NCI-H1048 (cell line): ENCODE measurements around the gene SMYD3.

Experiments
- DNase-seq: peaks from one replicate; lab custom pipeline; 2025; lab: John Stamatoyannopoulos, UW

Gene SMYD3

GRCh38 chr1:245901565-245901964, 605.5 kb downstream of the SMYD3 start:
- no peak for DNase-seq

- no peak for DNase-seq
Measured at GRCh38 chr1:245901037-245901436, 606.0 kb downstream of the SMYD3 start.

DNA sequence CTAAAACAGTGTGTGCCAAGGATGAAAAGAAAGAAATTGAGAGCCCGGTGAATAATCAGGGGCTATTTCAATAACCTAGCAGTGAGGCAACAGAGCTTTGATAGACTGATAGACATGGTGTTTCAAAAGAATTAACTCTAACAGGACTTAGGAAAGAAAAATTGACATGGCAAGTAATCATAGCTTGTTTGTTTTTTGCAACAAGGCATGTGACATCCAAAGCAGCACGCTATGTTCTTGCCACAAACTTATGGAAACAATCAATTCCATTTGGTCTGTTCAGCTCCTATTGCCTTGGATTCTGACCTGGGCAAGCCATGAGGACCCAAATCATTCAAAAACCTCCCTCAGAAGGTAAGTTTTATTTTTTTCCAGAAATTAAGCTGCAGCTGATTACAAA, 608.5 kb downstream of the SMYD3 start:
- DNase-seq, result no peak

- no peak for DNase-seq
Measured at GRCh38 chr1:245896258-245896657, 610.8 kb downstream of the SMYD3 start.

- DNase-seq, result no peak
Measured at GRCh38 chr1:245895455-245895959, 611.6 kb downstream of the SMYD3 start.

GRCh38 chr1:245894843-245895242, 612.2 kb downstream of the SMYD3 start:
- no peak for DNase-seq

DNA sequence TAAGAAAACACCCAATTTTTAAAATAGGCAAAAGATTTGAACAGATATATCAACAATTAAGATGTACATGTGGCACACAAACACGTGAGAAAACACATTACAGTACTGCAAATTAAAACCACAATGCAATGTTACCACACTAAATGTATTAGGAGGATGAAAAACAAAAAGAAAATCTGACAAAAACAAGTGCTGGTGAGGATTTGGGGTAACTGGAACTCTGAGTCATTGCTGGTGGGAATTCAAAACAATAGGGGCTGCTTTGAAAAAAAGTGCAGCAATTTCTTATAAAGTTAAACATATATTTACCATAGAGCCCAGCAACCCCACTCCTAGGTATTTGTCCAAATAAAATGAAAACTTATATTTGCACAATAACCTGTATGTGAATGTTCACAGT, 614.1 kb downstream of the SMYD3 start:
- no peak for DNase-seq

- no peak for DNase-seq
Measured at GRCh38 chr1:245888809-245889208, 618.3 kb downstream of the SMYD3 start.

DNA sequence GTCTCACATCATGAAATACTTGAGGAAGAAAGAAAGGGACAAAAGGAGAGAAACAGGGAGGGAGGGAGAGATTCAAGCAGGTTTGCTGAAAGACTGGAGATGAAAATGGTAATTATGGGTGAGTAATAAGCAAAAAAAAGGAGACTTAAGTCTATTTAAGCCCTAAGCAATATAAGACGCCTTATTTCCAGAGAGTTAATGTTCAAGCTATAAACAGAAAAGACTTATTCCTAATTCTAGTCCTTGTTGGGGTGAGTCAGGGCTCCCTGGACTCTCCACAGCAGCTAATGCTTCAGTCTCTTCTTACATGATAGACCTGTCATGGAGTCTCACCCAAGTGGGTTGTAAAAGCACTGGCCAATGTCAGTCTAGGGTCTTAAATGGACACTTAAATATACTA, 619.2 kb downstream of the SMYD3 start:
- no peak for DNase-seq

- DNase-seq, result no peak
Measured at GRCh38 chr1:245881767-245882391, 625.2 kb downstream of the SMYD3 start.

- no peak for DNase-seq
Measured at GRCh38 chr1:245880754-245881403, 626.2 kb downstream of the SMYD3 start.

DNA sequence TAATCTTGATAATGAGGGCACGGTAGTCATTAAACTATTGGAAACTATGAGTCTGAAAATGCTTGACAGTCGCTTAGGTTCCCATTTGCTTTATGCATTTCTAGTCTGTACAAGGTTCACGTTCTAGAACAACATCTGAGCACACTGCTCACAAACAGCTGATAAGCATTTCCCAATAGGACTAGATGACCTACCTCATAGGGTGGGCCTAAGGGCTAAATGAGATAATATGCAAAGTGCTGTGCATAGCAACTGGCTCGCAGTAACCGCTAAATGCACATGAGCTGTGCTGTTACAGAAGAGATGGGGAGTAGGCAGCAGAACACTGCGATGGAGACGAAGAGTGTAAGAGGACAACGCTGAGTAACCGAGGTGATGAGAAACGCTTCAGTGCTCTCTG, 628.0 kb downstream of the SMYD3 start:
- DNase-seq, result no peak

- no peak for DNase-seq
Measured at GRCh38 chr1:245878585-245878984, 628.5 kb downstream of the SMYD3 start.

DNA sequence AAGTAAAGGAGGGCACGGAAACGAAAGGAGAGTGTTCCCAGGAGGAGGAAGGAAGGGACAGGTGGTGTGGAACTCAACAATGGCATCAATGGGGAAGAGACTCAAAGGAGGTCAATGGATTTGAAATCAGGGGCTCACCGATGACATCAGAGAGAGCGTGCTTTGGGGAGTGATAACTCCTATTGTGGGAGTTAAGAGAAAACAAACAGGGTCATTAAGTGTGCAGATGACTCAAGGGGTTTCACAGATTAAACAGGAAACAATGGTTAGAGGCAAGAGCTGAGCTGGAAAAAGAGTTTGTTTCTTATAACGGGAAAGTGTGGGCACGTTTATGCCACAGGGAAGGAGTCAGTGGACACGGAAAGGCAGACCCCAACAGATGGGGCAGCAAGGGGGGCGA, 629.1 kb downstream of the SMYD3 start:
- DNase-seq, result no peak

DNA sequence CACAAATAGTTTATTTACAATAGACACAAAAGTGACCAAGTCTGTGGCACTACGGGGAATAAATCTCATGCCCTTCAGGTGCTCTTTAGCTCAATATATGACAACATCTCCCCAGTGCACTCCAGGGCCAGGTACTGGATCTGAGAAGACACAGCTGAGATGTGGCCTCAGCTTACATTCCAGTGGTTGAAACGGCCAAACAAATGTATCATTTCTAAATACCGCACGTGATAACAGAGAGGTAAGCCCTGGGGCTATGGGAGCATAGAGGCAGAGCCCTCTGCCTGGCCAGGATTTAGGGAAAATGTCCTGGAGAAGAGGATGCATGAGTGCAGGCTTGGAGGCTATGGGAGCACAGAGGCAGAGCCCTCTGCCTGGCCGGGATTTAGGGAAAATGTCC, 630.5 kb downstream of the SMYD3 start:
- DNase-seq, result no peak

DNA sequence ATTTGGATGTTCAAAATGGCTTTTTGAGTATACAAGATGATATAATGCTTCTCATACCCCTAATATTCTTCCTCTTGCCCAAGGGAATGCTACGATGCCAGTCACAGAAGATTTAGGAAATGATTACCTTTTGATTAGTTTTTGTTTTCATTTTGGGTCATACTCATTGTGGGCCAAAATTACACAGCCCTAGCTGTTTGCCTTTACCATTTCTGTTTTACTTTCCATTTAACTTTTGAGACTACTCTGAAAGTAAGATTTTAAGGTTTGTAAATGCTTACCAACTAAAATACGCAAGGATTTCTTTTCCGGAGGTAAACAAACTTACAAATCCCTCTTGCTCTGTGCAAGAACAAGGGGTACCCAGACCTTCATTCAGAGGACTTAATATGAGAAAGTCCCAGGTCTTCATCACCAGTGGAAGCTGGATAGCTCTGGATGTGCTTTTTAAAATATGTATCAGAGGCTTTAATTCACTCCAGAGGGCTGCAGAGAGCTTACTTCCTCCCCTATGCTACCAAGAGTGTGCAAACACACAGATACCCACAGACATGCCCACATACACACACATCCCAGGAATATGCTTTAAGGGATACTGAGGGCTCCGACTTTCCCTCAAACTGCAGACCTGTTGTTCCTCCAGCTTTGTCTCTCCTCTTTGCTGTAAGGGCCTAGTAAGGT, 631.4 kb downstream of the SMYD3 start:
- DNase-seq, result no peak

GRCh38 chr1:245874942-245875580, 632.0 kb downstream of the SMYD3 start:
- DNase-seq, result no peak

DNA sequence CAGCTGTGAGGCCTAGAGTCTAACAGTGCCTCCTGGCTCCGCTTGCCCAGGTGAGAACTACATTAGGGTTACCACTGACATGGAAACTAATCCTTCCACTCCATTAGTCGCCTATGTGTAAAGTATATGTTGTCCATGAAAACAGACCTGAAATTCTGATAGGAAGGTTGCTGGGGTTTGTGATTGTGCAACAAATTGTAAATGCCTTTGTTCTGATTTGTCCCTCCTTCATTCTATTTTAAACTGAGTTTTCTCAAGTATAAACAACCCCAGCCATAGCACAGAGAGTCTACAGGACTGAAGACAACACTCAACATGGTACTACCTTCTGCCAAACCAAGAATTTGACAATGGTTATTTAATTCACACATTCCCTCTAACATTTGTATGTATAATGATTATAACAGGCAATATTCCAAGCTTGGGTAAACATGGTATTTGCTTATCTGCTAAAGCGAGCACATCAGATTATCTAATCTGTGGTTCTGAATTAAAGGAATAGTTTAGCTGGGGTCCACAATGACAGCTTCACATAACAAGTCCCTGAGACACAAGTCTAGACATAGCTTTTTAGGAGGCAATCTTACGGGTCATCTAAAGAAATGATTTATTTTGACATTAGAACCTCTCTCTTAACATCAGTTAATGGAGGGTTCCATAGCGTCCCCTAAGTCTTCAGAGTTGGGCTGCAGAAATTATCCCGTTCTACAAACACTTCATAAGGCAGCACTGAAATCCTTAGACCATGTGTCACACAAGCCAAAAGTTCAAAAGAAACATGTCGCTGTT, 633.0 kb downstream of the SMYD3 start:
- DNase-seq, result no peak

- no peak for DNase-seq
Measured at GRCh38 chr1:245873068-245873467, 634.0 kb downstream of the SMYD3 start.

DNA sequence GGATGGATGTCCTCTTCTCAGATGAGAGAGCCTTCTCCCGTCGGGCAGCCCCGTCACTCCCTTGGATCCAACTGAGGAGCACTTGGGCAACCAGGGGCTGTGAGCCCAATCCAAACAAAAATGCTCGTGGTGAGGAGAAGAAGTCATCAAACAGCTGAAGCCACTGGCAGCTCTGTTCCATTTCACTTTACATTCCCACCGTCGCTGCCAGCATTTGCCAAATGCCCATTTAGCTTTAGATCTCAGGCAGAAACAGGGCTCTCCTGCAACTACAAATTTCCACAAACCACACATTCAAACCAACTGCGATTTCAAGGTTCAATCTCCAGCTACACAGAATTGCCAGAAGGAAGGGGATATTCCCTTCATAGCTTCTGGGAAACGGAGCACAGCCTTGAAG, 634.6 kb downstream of the SMYD3 start:
- DNase-seq, result no peak

GRCh38 chr1:245871915-245872314, 635.2 kb downstream of the SMYD3 start:
- no peak for DNase-seq

GRCh38 chr1:245871191-245871590, 635.9 kb downstream of the SMYD3 start:
- no peak for DNase-seq
